Measurements from ENCODE around the gene NXPH3.

NXPH3 gene

GRCh38 chr17:49598918-49599317, 23.2 kb downstream of the NXPH3 start:
- ChIA-PET CTCF (interaction anchor here (0.8 to 2.3 kb wide), 4 partner anchors 16 to 97 kb away, joined by 3 to 11 read pairs (median 6); partner anchors contain the start of gene NXPH3), POLR2A (no interaction called here)
- DNase-seq (ENCODE audit: low read depth, low spot score), result no peak
- no peak for TF ChIP-seq CTCF (IDR thresholded peaks at IDR 0.05; ENCODE audit: insufficient read depth, low read length, missing control alignments)
- no peak overlapping the region for H3K4me3 ChIP-seq (ENCODE audit: low read depth, low read length)

GRCh38 chr17:49600949-49601348, 25.3 kb downstream of the NXPH3 start:
- no peak overlapping the region for H3K4me3 ChIP-seq (ENCODE audit: low read depth, low read length)
- no peak for DNase-seq (ENCODE audit: low read depth, low spot score)
- no peak for TF ChIP-seq CTCF (IDR thresholded peaks at IDR 0.05; ENCODE audit: insufficient read depth, low read length, missing control alignments)
- POLR2A ChIA-PET, result no interaction called here
- CTCF ChIA-PET, result interaction anchor here (0.7 to 1.3 kb wide), 2 partner anchors 13 to 25 kb away, joined by 3 read pairs; partner anchors contain the start of gene NXPH3

- CTCF ChIA-PET, result interaction anchor here (1.5 kb wide), 2 partner anchors 10 to 88 kb away, joined by 4 to 7 read pairs; no protein-coding TSS in a partner anchor
- H3K4me3 ChIP-seq (ENCODE audit: low read depth, low read length), result no peak overlapping the region
- POLR2A ChIA-PET, result no interaction called here
- no peak for TF ChIP-seq CTCF (IDR thresholded peaks at IDR 0.05; ENCODE audit: insufficient read depth, low read length, missing control alignments)
- DNase-seq (ENCODE audit: low read depth, low spot score), result no peak
Measured at GRCh38 chr17:49602783-49603182, 27.1 kb downstream of the NXPH3 start.

- H3K4me3 ChIP-seq (ENCODE audit: low read depth, low read length), result no peak overlapping the region
- TF ChIP-seq CTCF (IDR thresholded peaks at IDR 0.05; ENCODE audit: insufficient read depth, low read length, missing control alignments), result no peak
- ChIA-PET POLR2A (no interaction called here), CTCF (interaction anchor here (0.9 to 2.4 kb wide), 4 partner anchors 10 to 92 kb away, joined by 3 to 7 read pairs (median 6); no protein-coding TSS in a partner anchor)
- no peak for DNase-seq (ENCODE audit: low read depth, low spot score)
Measured at GRCh38 chr17:49603238-49603637, 27.6 kb downstream of the NXPH3 start.

- TF ChIP-seq CTCF (IDR thresholded peaks at IDR 0.05; ENCODE audit: insufficient read depth, low read length, missing control alignments), result no peak
- POLR2A ChIA-PET, result no interaction called here
- DNase-seq (ENCODE audit: low read depth, low spot score), result no peak
- no peak overlapping the region for H3K4me3 ChIP-seq (ENCODE audit: low read depth, low read length)
- CTCF ChIA-PET, result interaction anchor here (0.9 to 2.4 kb wide), 4 partner anchors 11 to 92 kb away, joined by 3 to 7 read pairs (median 6); no protein-coding TSS in a partner anchor
Measured at GRCh38 chr17:49603720-49604119, 28.0 kb downstream of the NXPH3 start.

- ChIA-PET POLR2A (no interaction called here), CTCF (interaction anchor here (0.9 to 2.4 kb wide), 4 partner anchors 9 to 91 kb away, joined by 3 to 7 read pairs (median 4); no protein-coding TSS in a partner anchor)
- DNase-seq (ENCODE audit: low read depth, low spot score), result no peak
- no peak overlapping the region for H3K4me3 ChIP-seq (ENCODE audit: low read depth, low read length)
- no peak for TF ChIP-seq CTCF (IDR thresholded peaks at IDR 0.05; ENCODE audit: insufficient read depth, low read length, missing control alignments)
Measured at GRCh38 chr17:49604314-49604869, 28.7 kb downstream of the NXPH3 start.
